T1000 (cell line): ENCODE results near the gene ZNF611.
"Not testable (repeated sequence)": the region's sequence is repeated elsewhere in the genome, so short reads cannot be mapped to it uniquely, and the experiment has no call there.

ENCODE experiments used
- DNase-seq: peaks from one replicate; lab custom pipeline; 2025; ENCODE audit warnings: mixed read lengths; lab: John Stamatoyannopoulos, UW

Gene ZNF611

GRCh38 chr19:52734893-52735661 is at the start of gene ZNF611:
Gene ZNF611, minus strand, starts transcription at chr19:52735044. Its CDS starts 19,150 bp downstream, at chr19:52715894.
- peak; percentile 91 for DNase-seq

- DNase-seq = not testable (repeated sequence)
Observed at GRCh38 chr19:52782864-52783263, 48.0 kb upstream of the ZNF611 start.

GRCh38 chr19:52778811-52779210 is 44.0 kb upstream of the ZNF611 start:
- DNase-seq = no peak

GRCh38 chr19:52756447-52756846 is 21.6 kb upstream of the ZNF611 start:
- not testable (repeated sequence) for DNase-seq

GRCh38 chr19:52749780-52750179 is 14.9 kb upstream of the ZNF611 start:
- no peak for DNase-seq

GRCh38 chr19:52748336-52748950 is 13.6 kb upstream of the ZNF611 start:
- DNase-seq = no peak

GRCh38 chr19:52745919-52746318 is 11.1 kb upstream of the ZNF611 start:
- DNase-seq = not testable (repeated sequence)

GRCh38 chr19:52743091-52743490 is 8.2 kb upstream of the ZNF611 start:
- DNase-seq = no peak

GRCh38 chr19:52742516-52742915 is 7.7 kb upstream of the ZNF611 start:
- no peak for DNase-seq

GRCh38 chr19:52741951-52742485 is 7.2 kb upstream of the ZNF611 start:
- no peak for DNase-seq

- DNase-seq = not testable (repeated sequence)
Observed at GRCh38 chr19:52741371-52741770, 6.5 kb upstream of the ZNF611 start.

GRCh38 chr19:52739576-52739975 is 4.7 kb upstream of the ZNF611 start:
- DNase-seq = no peak

GRCh38 chr19:52735734-52736133 is 890 bp upstream of the ZNF611 start:
- peak; percentile 51 for DNase-seq

- DNase-seq = no peak
Observed at GRCh38 chr19:52734331-52734892, 432 bp downstream of the ZNF611 start.

- DNase-seq = not testable (repeated sequence)
Observed at GRCh38 chr19:52726051-52726450, 8.8 kb downstream of the ZNF611 start.

GRCh38 chr19:52725528-52725961 is 9.3 kb downstream of the ZNF611 start:
- DNase-seq = no peak

GRCh38 chr19:52724701-52725514 is 9.9 kb downstream of the ZNF611 start:
- DNase-seq = no peak

GRCh38 chr19:52723907-52724598 is 10.8 kb downstream of the ZNF611 start:
- DNase-seq = not testable (repeated sequence)

GRCh38 chr19:52722062-52723003 is 12.5 kb downstream of the ZNF611 start:
- peak; percentile 76 for DNase-seq

- not testable (repeated sequence) for DNase-seq
Observed at GRCh38 chr19:52720541-52720940, 14.3 kb downstream of the ZNF611 start.
